Measurements from ENCODE around the gene CELF2. TPM values are rescaled to one million over a fixed set of nuclear protein-coding genes. Genes with fewer than 3 reads are reported as not detected.

CELF2 gene
- total and polyA plus RNA-seq, 2 of the 4 experiments (the other 2 are of a cell fraction) = 3.5 to 6.6 TPM

- Histone ChIP-seq H2BK5ac (ENCODE audit: low read depth, low read length, poor library complexity, severe bottlenecking) (no peak overlapping the region), H3K14ac (replicated peaks; ENCODE audit: low read depth, low read length) (no peak overlapping the region), H2AK9ac (replicated peaks; ENCODE audit: low read depth, low read length, poor library complexity) (no peak overlapping the region), H4K8ac (ENCODE audit: low read depth in 2 of 2, low read length in 2 of 2) (no peak overlapping the region), H3K4ac (ENCODE audit: low read depth, low read length) (no peak overlapping the region), H4K5ac (ENCODE audit: low read depth, low read length) (no peak overlapping the region), H3K36me3 (ENCODE audit: control insufficient read depth, insufficient read depth, low read length) (no peaks in the 10 kb centered on the region), H3K4me3 (ENCODE audit: insufficient read depth, low read depth, low read length) (no peak overlapping the region), H2AFZ (replicated peaks; ENCODE audit: low read length, poor library complexity) (no peak overlapping the region), H4K91ac (ENCODE audit: insufficient read depth, low read depth, low read length) (no peak overlapping the region), H3K9me3 (ENCODE audit: control insufficient read depth, insufficient read depth, low read length) (no peaks in the 10 kb centered on the region), H3K4me2 (ENCODE audit: low read depth, low read length) (no peak overlapping the region), H3K27me3 (ENCODE audit: control insufficient read depth, insufficient read depth, low read length) (no peaks in the 10 kb centered on the region), H3K9ac (ENCODE audit: low read depth, low read length) (no peak overlapping the region), H2BK120ac (ENCODE audit: low read depth, low read length) (no peak overlapping the region), H3K9me1 (ENCODE audit: insufficient read depth, low read length) (no peaks in the 10 kb centered on the region), H3K27ac (ENCODE audit: insufficient read depth, low read length) (no peak overlapping the region), H3K79me1 (ENCODE audit: low read depth in 1 of 2, low read length in 2 of 2) (no peaks in the 10 kb centered on the region), H3K23ac (ENCODE audit: low read depth, low read length) (no peak overlapping the region), H3K4me1 (ENCODE audit: control insufficient read depth, insufficient read depth, low read length) (no peaks in the 10 kb centered on the region; the same call in 1 of the 2 replicates), H4K20me1 (ENCODE audit: insufficient read depth, low read length) (no peaks in the 10 kb centered on the region), H3K56ac (ENCODE audit: extremely low read depth, insufficient read depth, low read length) (no peak overlapping the region), H2BK20ac (ENCODE audit: low read depth, low read length) (no peak overlapping the region), H2BK15ac (ENCODE audit: low read depth, low read length) (no peak overlapping the region), H3K18ac (ENCODE audit: low read depth, low read length) (no peak overlapping the region), H2AK5ac (ENCODE audit: low read depth, low read length) (no peak overlapping the region)
- ATAC-seq (ENCODE audit: low read depth) (no peak), DNase-seq (no peak)
- dilution Hi-C loops (cut with HindIII; ENCODE audit: low sequenced_read_pairs, unreplicated experiment) (no loop called here), in situ Hi-C loops (cut with MboI; ENCODE audit: low sequenced_read_pairs) (no loop called here), intact Hi-C loops (cut with micrococcal nuclease) (no loop called here)
- BruUV-seq (replicated peaks) = no TSS peak
- ChIA-PET CTCF (no interaction called here), POLR2A (ENCODE audit: unreplicated experiment) (no interaction called here)
- TF ChIP-seq CEBPB (IDR thresholded peaks at IDR 0.05; ENCODE audit: low read depth, low read length) = no peak
- no peak for TF ChIP-seq FOS (IDR thresholded peaks at IDR 0.05; ENCODE audit: low read depth, low read length)
- TF ChIP-seq CTCF (conservative IDR thresholded peaks at IDR 0.05; ENCODE audit: low read depth, low read length) = no peak
- TF ChIP-seq MAZ (IDR thresholded peaks at IDR 0.05; ENCODE audit: borderline replicate concordance, low read depth, low read length) = no peak
- no peak for TF ChIP-seq RCOR1 (IDR thresholded peaks at IDR 0.05; ENCODE audit: insufficient replicate concordance, low read length)
- TF ChIP-seq RFX5 (IDR thresholded peaks at IDR 0.05; ENCODE audit: low read depth, low read length) = no peak
- TF ChIP-seq SMC3 (IDR thresholded peaks at IDR 0.05; ENCODE audit: low read depth, low read length) = no peak
- no peak for TF ChIP-seq MAFK (IDR thresholded peaks at IDR 0.05; ENCODE audit: low read depth, low read length)
- no peak for TF ChIP-seq NFE2L2 (IDR thresholded peaks at IDR 0.05; ENCODE audit: low read depth, low read length)
- TF ChIP-seq RAD21 (IDR thresholded peaks at IDR 0.05; ENCODE audit: low read length) = no peak
- WGBS, 2 experiments (ENCODE audit: extremely low coverage in 2 of 2, insufficient read length in 1 of 2) = no CpG with 5 or more reads among the region's 5 CpGs
Measured at GRCh38 chr10:11262494-11263345, 245.0 kb downstream of the CELF2 start.
